ENCODE results near the gene ATP6V0B. TPM values are rescaled to one million over a fixed set of nuclear protein-coding genes. Genes with fewer than 3 reads are reported as not detected.

The ATP6V0B gene
- total RNA-seq, 1 donor from 2014 or later = 265 TPM

- DNase-seq (ENCODE audit: low spot score in 2 of 2) (no peak), FAIRE-seq (no peak)
Observed at GRCh38 chr1:43997295-43997999, 22.7 kb downstream of the ATP6V0B start.

GRCh38 chr1:43998000-43998378 is 23.2 kb downstream of the ATP6V0B start:
- DNase-seq (ENCODE audit: low spot score in 2 of 2) (no peak), FAIRE-seq (no peak)

GRCh38 chr1:43999455-43999854 is 24.7 kb downstream of the ATP6V0B start:
- DNase-seq (ENCODE audit: low spot score in 2 of 2) = no peak
- no peak for FAIRE-seq

GRCh38 chr1:44000122-44000665 is 25.4 kb downstream of the ATP6V0B start:
- no peak for FAIRE-seq
- DNase-seq (ENCODE audit: low spot score in 2 of 2) = no peak

GRCh38 chr1:44002165-44002564 is 27.4 kb downstream of the ATP6V0B start:
- FAIRE-seq (no peak), DNase-seq (ENCODE audit: low spot score in 2 of 2) (no peak)

GRCh38 chr1:44002606-44003157 is 27.9 kb downstream of the ATP6V0B start:
- FAIRE-seq (no peak), DNase-seq (ENCODE audit: low spot score in 2 of 2) (no peak)

GRCh38 chr1:44008259-44008658 is 33.5 kb downstream of the ATP6V0B start:
- FAIRE-seq = no peak
- no peak for DNase-seq (ENCODE audit: low spot score in 2 of 2)

- FAIRE-seq = no peak
- DNase-seq (ENCODE audit: low spot score in 2 of 2) = peak; percentile 62 to 67
Observed at GRCh38 chr1:44010935-44011471, 36.2 kb downstream of the ATP6V0B start.

GRCh38 chr1:44012404-44012803 is 37.6 kb downstream of the ATP6V0B start:
- DNase-seq (ENCODE audit: low spot score in 2 of 2) (no peak), FAIRE-seq (no peak)

- FAIRE-seq = no peak
Observed at GRCh38 chr1:44012941-44013609, 38.3 kb downstream of the ATP6V0B start.

GRCh38 chr1:44013949-44014348 is 39.2 kb downstream of the ATP6V0B start:
- DNase-seq (ENCODE audit: low spot score in 2 of 2) = no peak
- no peak for FAIRE-seq

More at GRCh38 chr1:44012941-44013609, 38.3 kb downstream of the ATP6V0B start:
- DNase-seq (ENCODE audit: low spot score in 2 of 2) = no peak

GRCh38 chr1:44014365-44015104 is 39.8 kb downstream of the ATP6V0B start:
- FAIRE-seq (no peak), DNase-seq (ENCODE audit: low spot score in 2 of 2) (no peak)

GRCh38 chr1:44015206-44015605 is 40.4 kb downstream of the ATP6V0B start:
- DNase-seq (ENCODE audit: low spot score in 2 of 2) (no peak), FAIRE-seq (no peak)

- no peak for DNase-seq (ENCODE audit: low spot score in 2 of 2)
- FAIRE-seq = no peak
Observed at GRCh38 chr1:44016041-44016889, 41.5 kb downstream of the ATP6V0B start.

- FAIRE-seq (no peak), DNase-seq (ENCODE audit: low spot score in 2 of 2) (no peak)
Observed at GRCh38 chr1:44016890-44017400, 42.2 kb downstream of the ATP6V0B start.

- FAIRE-seq (no peak), DNase-seq (ENCODE audit: low spot score in 2 of 2) (peak in 1 of 2 donors; percentile 49)
Observed at GRCh38 chr1:44019466-44019948, 44.7 kb downstream of the ATP6V0B start.

- no peak for FAIRE-seq
- no peak for DNase-seq (ENCODE audit: low spot score in 2 of 2)
Observed at GRCh38 chr1:44020464-44020863, 45.7 kb downstream of the ATP6V0B start.

- no peak for DNase-seq (ENCODE audit: low spot score in 2 of 2)
- FAIRE-seq = no peak
Observed at GRCh38 chr1:44021156-44021555, 46.4 kb downstream of the ATP6V0B start.
